Measurements from ENCODE around the gene SPDYC. TPM values are rescaled to one million over a fixed set of nuclear protein-coding genes. Genes with fewer than 3 reads are reported as not detected.

Gene SPDYC
- total and polyA plus RNA-seq, 2 of the 13 experiments (the other 11 are each of a cell fraction or from before 2014, with no cell fraction given), result 0.15 to 0.33 TPM

DNA sequence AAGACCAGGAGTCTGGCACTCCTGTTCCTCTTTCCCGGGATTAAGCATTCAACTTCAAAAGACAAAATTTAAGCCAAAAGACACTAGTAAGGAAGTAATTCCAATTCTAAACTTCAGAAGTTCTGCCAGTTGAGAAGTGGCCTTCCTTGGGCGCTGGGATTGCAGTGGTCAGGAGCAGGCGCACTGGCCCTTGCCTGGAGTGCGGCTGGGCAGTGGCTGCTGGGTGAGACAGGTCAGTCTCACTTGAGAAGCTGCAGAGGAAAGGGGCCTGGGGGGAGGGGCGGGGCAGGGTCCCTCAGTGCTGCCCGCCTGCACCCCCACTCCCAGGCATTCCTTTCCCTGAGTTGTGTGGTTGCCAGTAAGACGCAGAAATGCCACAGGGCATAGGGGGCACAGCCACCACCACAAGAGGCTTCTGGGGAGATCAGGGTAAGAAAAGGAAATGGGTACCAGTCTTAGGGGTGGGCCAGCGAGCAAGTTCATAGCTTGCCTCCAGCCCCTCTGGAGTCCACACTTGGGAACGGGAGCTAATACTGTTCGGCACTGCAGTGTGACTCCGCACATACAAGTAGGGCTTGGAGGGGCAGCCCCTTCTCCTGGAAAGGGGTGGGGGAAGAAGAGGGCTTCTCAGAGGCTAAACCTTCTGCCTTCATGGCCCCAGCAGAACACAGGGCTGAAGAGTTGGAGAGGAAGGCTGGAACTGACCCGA, 42.4 kb upstream of the SPDYC start:
- ATAC-seq, result no peak
- H3K9ac ChIP-seq (ENCODE audit: insufficient read depth, low read depth, low read length), result no peak overlapping the region

More for the DNA sequence above, 42.4 kb upstream of the SPDYC start:
- Histone ChIP-seq H3K27ac (ENCODE audit: extremely low read length, insufficient read depth, low read length) (no peak overlapping the region), H3K4me1 (ENCODE audit: insufficient read depth, low read length) (peaks cover 26% of the 10 kb centered on the region), H3K4me3 (replicated peaks in 1 of 3; ENCODE audit: insufficient read depth in 1 of 3, low read depth in 2 of 3, low read length in 3 of 3) (no peak overlapping the region), H3K36me3 (replicated peaks in 1 of 2; ENCODE audit: control insufficient read depth in 1 of 2, insufficient read depth in 2 of 2, low read length in 2 of 2) (peaks cover 47 to 75% of the 10 kb centered on the region in 2 experiments), H3K27me3 (ENCODE audit: control insufficient read depth in 1 of 2, insufficient read depth in 2 of 2, low read length in 2 of 2) (no peaks in the 10 kb centered on the region; a peak in 1 of 5 replicates), H3K9me3 (ENCODE audit: low read length) (no peaks in the 10 kb centered on the region), H4K20me1 (ENCODE audit: insufficient read depth, low read length) (peaks cover 11% of the 10 kb centered on the region; the same call in 1 of the 2 replicates), H2AFZ (ENCODE audit: low read length) (no peak overlapping the region), H3K79me2 (ENCODE audit: insufficient read depth, low read length) (peaks cover 33% of the 10 kb centered on the region), H3K4me2 (ENCODE audit: low read depth, low read length) (no peak overlapping the region)
- BruUV-seq (replicated peaks), result no TSS peak
- ChIA-PET POLR2A (interaction anchor here (0.6 to 2.8 kb wide), 6 partner anchors 9 to 292 kb away, joined by 3 to 12 read pairs (median 4); partner anchors contain the start of genes CAPN1, TM7SF2 and ZNHIT2), CTCF (ENCODE audit: low intra/inter-chr PET ratio, low total read pairs) (no interaction called here)
- intact Hi-C loops (cut with micrococcal nuclease; ENCODE audit: unreplicated experiment) (no loop called here), in situ Hi-C loops (cut with HindIII; ENCODE audit: extremely low pct_ligation_motif_present, low pct_unique_long_range_greater_than_20kb) (no loop called here)
- TF ChIP-seq TAF1 (CRISPR knock-in tag; IDR thresholded peaks at IDR 0.05) (no peak), ISX (CRISPR knock-in tag; conservative IDR thresholded peaks at IDR 0.05) (no peak), SRSF1 (optimal IDR thresholded peaks at IDR 0.05; ENCODE audit: low read depth, low read length) (no peak), HOXA3 (CRISPR knock-in tag; IDR thresholded peaks at IDR 0.05) (no peak), MAZ (IDR thresholded peaks at IDR 0.05; ENCODE audit: borderline replicate concordance, low read depth, low read length) (no peak), MAZ (CRISPR knock-in tag; IDR thresholded peaks at IDR 0.05; ENCODE audit: low read depth) (no peak), POLR2A (IDR thresholded peaks at IDR 0.05; ENCODE audit: insufficient read depth in 1 of 2, low read depth in 2 of 2, low read length in 2 of 2) (peak in 1 of 2 experiments; percentile 5; a peak in 1 of 4 replicates), RBFOX2 (IDR thresholded peaks at IDR 0.05; ENCODE audit: low read depth, low read length) (peak; percentile 36; the same call in 1 of the 2 replicates), GTF3A (CRISPR knock-in tag; conservative IDR thresholded peaks at IDR 0.05) (no peak), POLR2AphosphoS5 (IDR thresholded peaks at IDR 0.05; ENCODE audit: low read depth, low read length) (peak; percentile 21; the same call in 1 of the 2 replicates)
- TF ChIP-seq, protein P1, sequence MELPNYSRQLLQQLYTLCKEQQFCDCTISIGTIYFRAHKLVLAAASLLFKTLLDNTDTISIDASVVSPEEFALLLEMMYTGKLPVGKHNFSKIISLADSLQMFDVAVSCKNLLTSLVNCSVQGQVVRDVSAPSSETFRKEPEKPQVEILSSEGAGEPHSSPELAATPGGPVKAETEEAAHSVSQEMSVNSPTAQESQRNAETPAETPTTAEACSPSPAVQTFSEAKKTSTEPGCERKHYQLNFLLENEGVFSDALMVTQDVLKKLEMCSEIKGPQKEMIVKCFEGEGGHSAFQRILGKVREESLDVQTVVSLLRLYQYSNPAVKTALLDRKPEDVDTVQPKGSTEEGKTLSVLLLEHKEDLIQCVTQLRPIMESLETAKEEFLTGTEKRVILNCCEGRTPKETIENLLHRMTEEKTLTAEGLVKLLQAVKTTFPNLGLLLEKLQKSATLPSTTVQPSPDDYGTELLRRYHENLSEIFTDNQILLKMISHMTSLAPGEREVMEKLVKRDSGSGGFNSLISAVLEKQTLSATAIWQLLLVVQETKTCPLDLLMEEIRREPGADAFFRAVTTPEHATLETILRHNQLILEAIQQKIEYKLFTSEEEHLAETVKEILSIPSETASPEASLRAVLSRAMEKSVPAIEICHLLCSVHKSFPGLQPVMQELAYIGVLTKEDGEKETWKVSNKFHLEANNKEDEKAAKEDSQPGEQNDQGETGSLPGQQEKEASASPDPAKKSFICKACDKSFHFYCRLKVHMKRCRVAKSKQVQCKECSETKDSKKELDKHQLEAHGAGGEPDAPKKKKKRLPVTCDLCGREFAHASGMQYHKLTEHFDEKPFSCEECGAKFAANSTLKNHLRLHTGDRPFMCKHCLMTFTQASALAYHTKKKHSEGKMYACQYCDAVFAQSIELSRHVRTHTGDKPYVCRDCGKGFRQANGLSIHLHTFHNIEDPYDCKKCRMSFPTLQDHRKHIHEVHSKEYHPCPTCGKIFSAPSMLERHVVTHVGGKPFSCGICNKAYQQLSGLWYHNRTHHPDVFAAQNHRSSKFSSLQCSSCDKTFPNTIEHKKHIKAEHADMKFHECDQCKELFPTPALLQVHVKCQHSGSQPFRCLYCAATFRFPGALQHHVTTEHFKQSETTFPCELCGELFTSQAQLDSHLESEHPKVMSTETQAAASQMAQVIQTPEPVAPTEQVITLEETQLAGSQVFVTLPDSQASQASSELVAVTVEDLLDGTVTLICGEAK (IDR thresholded peaks at IDR 0.05), result no peak
- TF ChIP-seq, protein P1 (CRISPR knock-in tag; IDR thresholded peaks at IDR 0.05), result no peak
- TF ChIP-seq, protein P2, sequence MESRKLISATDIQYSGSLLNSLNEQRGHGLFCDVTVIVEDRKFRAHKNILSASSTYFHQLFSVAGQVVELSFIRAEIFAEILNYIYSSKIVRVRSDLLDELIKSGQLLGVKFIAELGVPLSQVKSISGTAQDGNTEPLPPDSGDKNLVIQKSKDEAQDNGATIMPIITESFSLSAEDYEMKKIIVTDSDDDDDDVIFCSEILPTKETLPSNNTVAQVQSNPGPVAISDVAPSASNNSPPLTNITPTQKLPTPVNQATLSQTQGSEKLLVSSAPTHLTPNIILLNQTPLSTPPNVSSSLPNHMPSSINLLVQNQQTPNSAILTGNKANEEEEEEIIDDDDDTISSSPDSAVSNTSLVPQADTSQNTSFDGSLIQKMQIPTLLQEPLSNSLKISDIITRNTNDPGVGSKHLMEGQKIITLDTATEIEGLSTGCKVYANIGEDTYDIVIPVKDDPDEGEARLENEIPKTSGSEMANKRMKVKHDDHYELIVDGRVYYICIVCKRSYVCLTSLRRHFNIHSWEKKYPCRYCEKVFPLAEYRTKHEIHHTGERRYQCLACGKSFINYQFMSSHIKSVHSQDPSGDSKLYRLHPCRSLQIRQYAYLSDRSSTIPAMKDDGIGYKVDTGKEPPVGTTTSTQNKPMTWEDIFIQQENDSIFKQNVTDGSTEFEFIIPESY (CRISPR knock-in tag; IDR thresholded peaks at IDR 0.05), result no peak
- 96% methylated on average over 10 of the region's 12 CpGs for WGBS (ENCODE audit: low lambda C conversion rate)
- FAIRE-seq (no peak), DNase-seq (ENCODE audit: low spot score) (no peak)

Data from HepG2 (cell line).